Measurements from ENCODE around the gene ADD3.
"Not testable (repeated sequence)": the region's sequence is repeated elsewhere in the genome, so short reads cannot be mapped to it uniquely, and the experiment has no call there.

The ADD3 gene

GRCh38 chr10:109976681-109977080 lies 31.1 kb upstream of the ADD3 start:
- DNase-seq, result no peak

DNA sequence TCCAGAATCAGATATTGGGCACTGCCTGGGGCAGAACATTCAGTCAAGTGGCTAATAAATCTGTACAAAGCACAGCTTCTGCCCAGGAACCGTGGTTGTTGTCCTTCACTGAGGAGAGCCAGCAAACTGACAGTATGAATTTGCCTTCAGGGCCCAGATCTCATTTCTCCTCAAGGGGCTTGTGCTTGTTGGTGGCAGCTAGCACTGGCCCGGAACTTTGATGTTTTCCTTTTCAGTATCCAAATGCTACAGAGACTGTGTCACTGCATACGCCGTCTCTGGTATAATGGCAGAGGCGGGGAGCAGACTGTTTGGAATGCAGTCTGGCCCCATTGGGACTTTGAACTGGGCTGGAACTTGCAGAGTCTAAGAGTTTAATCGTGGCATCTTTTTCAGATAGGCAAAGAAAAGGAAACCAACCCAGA lies 30.4 kb upstream of the ADD3 start:
- no peak for DNase-seq

- DNase-seq, result peak; percentile 68
Observed at GRCh38 chr10:109978481-109978880, 29.3 kb upstream of the ADD3 start.

- no peak for DNase-seq
Observed at GRCh38 chr10:109979215-109979614, 28.6 kb upstream of the ADD3 start.

GRCh38 chr10:109981650-109982049 lies 26.1 kb upstream of the ADD3 start:
- DNase-seq, result no peak

GRCh38 chr10:109982123-109982522 lies 25.7 kb upstream of the ADD3 start:
- DNase-seq, result peak; percentile 73

- no peak for DNase-seq
Observed at GRCh38 chr10:109982812-109983211, 25.0 kb upstream of the ADD3 start.

DNA sequence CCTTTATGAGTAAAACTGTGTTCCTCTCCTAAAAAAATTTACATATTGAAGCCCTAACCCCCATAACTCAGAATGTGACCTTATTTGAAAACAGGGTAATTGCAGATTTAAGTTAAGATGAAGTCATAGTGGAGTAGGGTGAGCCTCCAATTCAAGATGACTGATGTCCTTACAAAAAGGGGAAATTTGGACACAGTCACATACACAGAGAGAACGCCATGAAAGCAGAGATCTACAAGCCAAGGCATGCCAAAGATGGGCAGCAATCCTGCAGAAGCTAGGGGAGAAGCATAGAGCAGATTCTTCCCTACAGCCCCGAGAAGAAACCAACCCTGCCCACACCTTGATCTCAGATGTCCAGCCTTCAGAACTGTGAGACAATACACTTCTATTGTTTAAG lies 23.8 kb upstream of the ADD3 start:
- no peak for DNase-seq

DNA sequence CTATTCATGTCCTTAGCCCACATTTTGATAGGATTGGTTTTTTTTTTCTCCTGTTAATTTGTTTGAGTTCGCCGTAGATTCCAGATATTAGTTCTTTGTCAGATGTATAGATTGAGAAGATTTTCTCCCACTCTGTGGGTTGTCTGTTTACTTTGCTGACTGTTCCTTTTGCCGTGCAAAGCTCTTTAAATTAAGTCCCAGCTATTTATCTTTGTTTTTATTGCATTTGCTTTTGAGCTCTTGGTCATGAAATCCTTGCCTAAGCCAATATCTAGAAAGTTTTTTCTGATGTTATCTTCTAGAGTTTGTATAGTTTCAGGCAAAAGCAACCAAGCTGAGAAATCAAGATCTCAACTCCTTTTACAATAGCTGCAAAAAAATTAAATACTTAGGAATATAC lies 22.0 kb upstream of the ADD3 start:
- not testable (repeated sequence) for DNase-seq

DNA sequence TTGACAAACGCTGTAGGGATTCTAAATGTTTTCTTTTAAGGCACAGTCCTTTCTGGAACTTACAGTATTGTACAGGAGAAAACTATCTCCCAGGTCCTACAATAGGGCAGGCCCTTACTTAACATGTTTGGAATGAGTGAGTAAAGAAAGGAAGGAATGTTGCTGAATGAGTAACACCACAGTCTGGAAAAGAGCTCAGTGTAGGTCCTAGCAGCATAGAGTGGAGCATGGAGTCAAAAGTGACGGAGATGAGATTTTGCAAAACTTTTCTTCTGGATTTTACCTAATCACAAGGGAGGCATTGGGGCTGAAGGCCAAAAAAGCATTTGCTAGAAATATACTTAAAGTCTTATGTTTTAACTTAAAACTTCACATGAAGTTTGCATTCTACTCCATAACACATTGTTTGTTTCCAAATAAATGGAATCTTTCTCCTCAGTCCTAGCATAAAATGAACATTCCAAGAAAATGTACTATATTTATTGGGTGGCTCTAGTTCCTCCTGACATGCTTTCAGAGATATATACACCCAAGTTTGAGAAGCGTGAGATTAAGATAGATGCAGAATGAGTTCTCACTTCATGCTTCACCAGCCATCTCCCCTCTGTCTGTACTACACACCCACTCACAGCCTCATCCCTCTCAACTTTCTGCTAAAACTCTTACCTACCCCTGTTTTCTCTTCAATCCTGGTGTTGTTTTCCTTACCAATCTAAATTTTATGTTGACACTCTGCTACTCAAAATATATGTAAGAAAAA lies 20.2 kb upstream of the ADD3 start:
- no peak for DNase-seq

GRCh38 chr10:109988212-109988596 lies 19.6 kb upstream of the ADD3 start:
- DNase-seq, result no peak

- no peak for DNase-seq
Observed at GRCh38 chr10:109991266-109991855, 16.4 kb upstream of the ADD3 start.

GRCh38 chr10:109992485-109992884 lies 15.3 kb upstream of the ADD3 start:
- no peak for DNase-seq

DNA sequence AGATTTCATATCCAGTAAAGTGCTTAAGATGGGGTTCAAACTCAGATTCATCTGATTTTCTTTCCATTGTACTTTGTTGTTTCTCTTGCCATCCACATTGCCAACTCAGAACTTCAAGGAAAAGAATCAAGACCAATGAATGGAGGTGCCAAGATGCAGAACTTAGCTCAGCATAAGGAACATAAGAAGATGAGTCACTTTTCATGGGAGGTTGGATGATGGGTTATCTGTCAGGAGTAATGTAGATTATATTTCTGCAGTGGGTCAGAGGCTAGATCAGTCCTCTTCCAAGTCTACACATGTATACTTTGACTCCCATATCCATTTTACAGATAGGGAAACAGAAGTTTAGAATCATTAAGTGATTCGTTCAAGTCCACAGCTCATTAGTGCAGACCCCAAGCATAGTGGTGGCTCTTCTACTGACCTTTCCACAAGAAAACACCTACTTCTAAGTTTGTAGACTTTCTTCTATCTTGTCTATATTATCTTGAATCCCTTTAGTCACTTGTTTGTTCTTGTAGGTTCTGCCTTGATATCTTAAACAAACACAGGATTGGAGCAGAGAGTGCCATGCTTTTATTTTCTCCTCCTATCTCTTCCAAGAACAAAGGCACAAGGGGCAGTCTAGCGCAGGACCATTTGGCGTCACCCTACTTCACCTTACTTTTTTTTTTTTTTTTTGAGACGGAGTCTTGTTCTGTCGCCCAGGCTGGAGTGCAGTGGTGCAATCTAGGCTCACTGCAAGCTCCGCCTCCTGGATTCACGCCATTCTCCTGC lies 14.0 kb upstream of the ADD3 start:
- DNase-seq, result no peak

DNA sequence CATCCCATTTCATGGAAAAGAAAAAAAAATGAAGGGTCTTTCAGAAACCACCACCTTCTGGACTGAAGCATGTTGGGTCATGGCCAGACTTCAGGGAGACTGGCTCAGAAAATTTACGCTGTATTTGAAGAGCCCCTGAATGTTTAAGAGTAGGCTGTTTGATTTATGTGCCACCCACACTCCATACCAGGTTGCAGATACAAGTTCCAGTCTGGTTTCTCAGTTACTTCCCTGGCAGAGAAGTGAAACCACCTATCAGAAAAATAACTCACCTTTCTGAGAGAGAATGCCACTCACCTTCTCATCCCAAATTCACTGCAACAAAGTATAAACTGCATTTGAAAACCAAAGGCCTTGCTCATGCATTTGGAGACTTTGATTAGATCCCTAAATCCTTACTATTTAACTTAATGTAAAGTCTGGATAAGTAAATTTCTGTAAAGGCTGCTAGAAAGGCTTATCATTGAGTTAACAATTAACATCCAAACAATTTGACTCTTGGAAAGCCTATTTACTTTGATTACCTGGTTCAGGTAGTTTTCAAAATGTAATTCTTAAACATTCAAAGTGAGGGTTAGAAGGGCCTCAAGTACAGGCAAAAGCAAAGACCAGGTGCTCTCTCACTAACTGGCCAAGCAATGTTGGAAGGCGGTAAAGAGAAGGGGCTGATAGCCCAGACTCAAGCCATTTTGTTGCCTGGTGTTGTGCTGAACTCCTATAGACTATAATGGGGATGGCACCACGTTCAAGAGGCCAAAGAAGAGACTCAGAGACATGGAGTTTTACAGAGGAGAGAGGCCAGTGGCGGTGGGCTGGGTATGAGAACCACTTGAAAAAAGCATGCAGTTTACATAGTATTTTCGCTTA lies 12.8 kb upstream of the ADD3 start:
- no peak for DNase-seq

- DNase-seq, result no peak
Observed at GRCh38 chr10:109995595-109995994, 12.2 kb upstream of the ADD3 start.

GRCh38 chr10:109996225-109996624 lies 11.6 kb upstream of the ADD3 start:
- DNase-seq, result peak; percentile 66

GRCh38 chr10:109996766-109997171 lies 11.0 kb upstream of the ADD3 start:
- DNase-seq, result no peak

DNA sequence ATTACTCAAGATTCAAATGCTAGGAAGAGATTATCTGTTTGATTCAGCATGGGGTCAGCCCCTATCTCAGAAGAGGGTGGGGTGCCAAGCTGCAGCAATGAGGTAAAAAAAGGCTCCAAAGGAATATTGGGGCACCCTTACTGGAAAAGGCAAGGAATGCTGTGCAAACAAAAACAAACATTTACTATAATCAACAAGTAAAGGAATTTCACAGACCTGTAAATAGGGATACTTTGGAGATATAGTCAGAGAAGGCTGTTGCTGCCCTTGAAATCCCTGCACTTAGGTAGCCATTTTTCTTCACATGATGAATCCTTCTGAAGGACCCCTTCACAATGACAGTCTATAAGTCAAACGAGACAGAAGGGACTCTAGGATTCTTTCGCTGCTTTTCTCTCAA lies 10.6 kb upstream of the ADD3 start:
- DNase-seq, result no peak

DNA sequence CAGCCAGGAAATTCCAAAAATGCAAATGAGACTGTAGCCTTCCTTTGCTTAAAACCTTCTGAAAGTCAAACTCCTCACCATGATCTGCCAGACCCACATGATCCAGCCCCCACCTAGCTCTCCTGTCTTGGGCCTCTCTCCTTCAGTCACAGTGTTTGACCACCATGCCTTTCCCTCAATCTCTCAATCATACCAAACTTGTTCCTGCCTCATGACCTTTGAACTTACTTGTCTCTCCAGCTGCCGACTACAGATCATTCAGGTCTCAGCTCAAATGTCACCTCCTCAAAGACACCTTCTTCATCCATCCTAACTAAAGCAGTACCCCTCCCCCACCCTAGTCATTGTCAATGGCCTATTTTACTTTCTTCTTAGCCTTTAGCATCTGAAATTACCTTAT lies 9.3 kb upstream of the ADD3 start:
- no peak for DNase-seq

DNA sequence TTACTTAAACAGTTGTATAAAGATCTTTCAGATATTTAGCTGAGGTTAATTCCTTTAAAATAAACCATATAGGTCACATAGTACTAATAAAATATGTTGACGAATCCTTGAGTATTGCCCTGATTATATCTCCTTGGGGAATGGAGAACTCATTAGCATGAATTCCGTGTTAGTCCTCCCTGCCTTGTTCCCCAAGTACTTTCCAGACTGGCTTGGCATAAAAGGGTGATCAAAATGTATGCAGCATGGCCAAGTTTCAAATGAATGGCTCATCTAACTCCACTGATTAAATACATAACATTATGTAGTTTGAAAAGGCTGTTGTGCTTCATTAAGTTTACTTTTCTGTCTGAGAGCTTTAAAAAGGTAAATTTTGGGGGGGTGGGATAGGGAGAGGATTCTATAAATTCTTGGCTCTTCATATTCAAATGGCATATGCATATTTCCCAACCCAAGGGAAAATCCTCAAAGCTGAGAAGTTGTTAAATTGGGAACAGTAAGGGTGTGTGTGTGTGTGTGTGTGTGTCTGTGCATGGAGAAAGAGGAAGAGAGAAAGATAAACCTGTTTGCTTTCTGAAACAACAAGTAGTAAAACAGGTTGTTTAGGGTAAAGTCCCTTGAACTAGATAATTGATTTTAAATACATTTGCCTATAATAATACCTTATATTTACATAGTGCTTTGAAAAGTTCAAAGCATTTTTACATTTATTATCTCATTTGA lies 4.8 kb upstream of the ADD3 start:
- DNase-seq, result no peak

DNA sequence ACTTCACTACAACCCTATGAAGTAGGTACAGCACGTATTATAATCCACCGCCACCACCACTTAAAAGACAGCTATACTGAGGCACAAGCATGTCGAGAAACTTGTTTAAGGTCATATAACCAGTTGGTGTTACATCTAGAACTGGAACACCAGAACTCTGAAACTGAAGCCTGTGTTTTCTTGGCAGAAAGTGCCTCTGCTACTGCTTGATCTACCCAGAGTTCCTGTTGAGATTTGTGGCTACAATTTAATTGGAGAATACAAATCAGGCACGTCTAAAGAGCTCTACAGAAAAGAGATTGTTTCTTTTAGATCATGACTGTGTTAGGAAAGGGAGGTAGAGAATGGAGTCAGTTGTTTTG lies 4.3 kb upstream of the ADD3 start:
- no peak for DNase-seq

DNA sequence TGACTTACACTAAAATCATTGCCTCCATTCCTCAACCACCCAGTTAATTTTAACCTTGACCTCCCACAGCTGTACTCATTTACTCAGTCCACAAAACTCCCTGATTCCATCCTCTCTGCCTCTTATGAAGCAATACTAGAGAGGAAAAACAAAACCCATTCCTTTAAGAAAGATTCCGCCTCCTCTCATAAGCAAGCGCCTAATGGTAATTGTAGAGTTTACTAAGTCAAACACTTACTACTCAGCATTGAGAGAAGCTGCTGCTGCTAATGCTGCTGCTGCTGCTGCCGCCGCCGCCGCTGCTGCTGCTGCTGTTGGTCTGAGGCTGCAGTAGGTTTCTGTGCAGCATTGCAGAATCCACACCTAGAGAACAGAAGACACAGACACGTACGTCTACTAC lies 2.1 kb upstream of the ADD3 start:
- no peak for DNase-seq
